IPS-15b (cell line): Measurements from ENCODE around the gene ANKRD11.
"Not testable (repeated sequence)": the region's sequence is repeated elsewhere in the genome, so short reads cannot be mapped to it uniquely, and the experiment has no call there.

ENCODE experiments used
- H3K27me3 ChIP-seq: one replicate; pipeline ENCODE4 v1.6.1; 2013; ENCODE audit warnings: low read length; ENCODE audit not compliant: control insufficient read depth, insufficient read depth
- H3K36me3 ChIP-seq: one replicate; pipeline ENCODE4 v1.6.1; 2013; ENCODE audit warnings: low read length; ENCODE audit not compliant: control insufficient read depth, insufficient read depth
- H3K4me1 ChIP-seq: one replicate; pipeline ENCODE4 v1.6.1; 2013; ENCODE audit warnings: mild to moderate bottlenecking, low read length; ENCODE audit not compliant: control insufficient read depth, insufficient read depth
- H3K4me3 ChIP-seq: one replicate; pipeline ENCODE4 v1.5.1; 2013; ENCODE audit warnings: low read depth, low read length
- H3K9ac ChIP-seq: one replicate; pipeline ENCODE4 v1.6.1; 2013; ENCODE audit warnings: low read depth, mild to moderate bottlenecking, low read length
- H3K9me3 ChIP-seq: one replicate; pipeline ENCODE4 v1.6.1; 2013; ENCODE audit warnings: mild to moderate bottlenecking, low read length; ENCODE audit not compliant: control insufficient read depth, insufficient read depth

ANKRD11 gene

GRCh38 chr16:89445166-89445565 lies 45.2 kb downstream of the ANKRD11 start:
- Histone ChIP-seq H3K4me1 (peaks cover 24% of the 10 kb centered on the region), H3K36me3 (no peaks in the 10 kb centered on the region), H3K4me3 (no peak overlapping the region), H3K9ac (no peak overlapping the region), H3K9me3 (no peaks in the 10 kb centered on the region), H3K27me3 (no peaks in the 10 kb centered on the region)

GRCh38 chr16:89444728-89445127 lies 45.6 kb downstream of the ANKRD11 start:
- Histone ChIP-seq H3K27me3 (no peaks in the 10 kb centered on the region), H3K4me3 (no peak overlapping the region), H3K9ac (no peak overlapping the region), H3K4me1 (peaks cover 24% of the 10 kb centered on the region), H3K9me3 (no peaks in the 10 kb centered on the region), H3K36me3 (no peaks in the 10 kb centered on the region)

GRCh38 chr16:89444151-89444723 lies 46.1 kb downstream of the ANKRD11 start:
- H3K36me3 ChIP-seq = no peaks in the 10 kb centered on the region
- H3K9me3 ChIP-seq = no peaks in the 10 kb centered on the region
- no peak overlapping the region for H3K9ac ChIP-seq
- no peak overlapping the region for H3K4me3 ChIP-seq
- no peaks in the 10 kb centered on the region for H3K27me3 ChIP-seq
- peaks cover 24% of the 10 kb centered on the region for H3K4me1 ChIP-seq

GRCh38 chr16:89443727-89444084 lies 46.7 kb downstream of the ANKRD11 start:
- no peak overlapping the region for H3K9ac ChIP-seq
- H3K4me1 ChIP-seq = peaks cover 24% of the 10 kb centered on the region
- no peak overlapping the region for H3K4me3 ChIP-seq
- H3K36me3 ChIP-seq = no peaks in the 10 kb centered on the region
- no peaks in the 10 kb centered on the region for H3K9me3 ChIP-seq
- no peaks in the 10 kb centered on the region for H3K27me3 ChIP-seq

GRCh38 chr16:89442990-89443726 lies 47.2 kb downstream of the ANKRD11 start:
- Histone ChIP-seq H3K9me3 (no peaks in the 10 kb centered on the region), H3K9ac (no peak overlapping the region), H3K4me3 (no peak overlapping the region), H3K27me3 (no peaks in the 10 kb centered on the region), H3K4me1 (peaks cover 24% of the 10 kb centered on the region), H3K36me3 (no peaks in the 10 kb centered on the region)

GRCh38 chr16:89442588-89442987 lies 47.8 kb downstream of the ANKRD11 start:
- H3K4me1 ChIP-seq = peaks cover 24% of the 10 kb centered on the region
- H3K9ac ChIP-seq = no peak overlapping the region
- H3K27me3 ChIP-seq = no peaks in the 10 kb centered on the region
- no peaks in the 10 kb centered on the region for H3K9me3 ChIP-seq
- H3K36me3 ChIP-seq = no peaks in the 10 kb centered on the region
- H3K4me3 ChIP-seq = no peak overlapping the region

GRCh38 chr16:89439659-89440058 lies 50.7 kb downstream of the ANKRD11 start:
- H3K9me3 ChIP-seq = no peaks in the 10 kb centered on the region
- no peak overlapping the region for H3K9ac ChIP-seq
- H3K4me3 ChIP-seq = no peak overlapping the region
- H3K27me3 ChIP-seq = no peaks in the 10 kb centered on the region
- peaks cover 21% of the 10 kb centered on the region for H3K4me1 ChIP-seq
- H3K36me3 ChIP-seq = no peaks in the 10 kb centered on the region

- Histone ChIP-seq H3K9ac (no peak overlapping the region), H3K9me3 (no peaks in the 10 kb centered on the region), H3K4me1 (peaks cover 17% of the 10 kb centered on the region), H3K36me3 (no peaks in the 10 kb centered on the region), H3K27me3 (no peaks in the 10 kb centered on the region), H3K4me3 (no peak overlapping the region)
These were observed 52.4 kb downstream of the ANKRD11 start for GRCh38 chr16:89437991-89438390.

- H3K4me1 ChIP-seq = peaks cover 14% of the 10 kb centered on the region
- H3K27me3 ChIP-seq = no peaks in the 10 kb centered on the region
- H3K4me3 ChIP-seq = no peak overlapping the region
- no peak overlapping the region for H3K9ac ChIP-seq
- H3K9me3 ChIP-seq = no peaks in the 10 kb centered on the region
- H3K36me3 ChIP-seq = no peaks in the 10 kb centered on the region
These were observed 52.9 kb downstream of the ANKRD11 start for GRCh38 chr16:89437251-89437987.

- no peaks in the 10 kb centered on the region for H3K36me3 ChIP-seq
These were observed 54.0 kb downstream of the ANKRD11 start for GRCh38 chr16:89436366-89436765.

GRCh38 chr16:89435059-89435458 lies 55.3 kb downstream of the ANKRD11 start:
- H3K4me1 ChIP-seq = peaks cover 24% of the 10 kb centered on the region
- not testable (repeated sequence) for H3K4me3 ChIP-seq, H3K9me3 ChIP-seq, H3K9ac ChIP-seq, H3K36me3 ChIP-seq, H3K27me3 ChIP-seq

More at GRCh38 chr16:89436366-89436765, 54.0 kb downstream of the ANKRD11 start:
- peaks cover 20% of the 10 kb centered on the region for H3K4me1 ChIP-seq
- H3K4me3 ChIP-seq = no peak overlapping the region
- no peaks in the 10 kb centered on the region for H3K27me3 ChIP-seq
- no peaks in the 10 kb centered on the region for H3K9me3 ChIP-seq
- no peak overlapping the region for H3K9ac ChIP-seq

GRCh38 chr16:89434490-89434889 lies 55.9 kb downstream of the ANKRD11 start:
- H3K9me3 ChIP-seq = no peaks in the 10 kb centered on the region
- no peak overlapping the region for H3K4me3 ChIP-seq
- H3K27me3 ChIP-seq = no peaks in the 10 kb centered on the region
- peaks cover 24% of the 10 kb centered on the region for H3K4me1 ChIP-seq
- no peak overlapping the region for H3K9ac ChIP-seq
- no peaks in the 10 kb centered on the region for H3K36me3 ChIP-seq
